Karpas-422 (cell line): ENCODE data around the gene KBTBD3. TPM values are rescaled to one million over a fixed set of nuclear protein-coding genes. Genes with fewer than 3 reads are reported as not detected.
A peak's percentile ranks its signal among the peaks of the same experiment; 100 is the strongest.

Experiments
- DNase-seq: peaks from one replicate; pipeline ENCODE4 v3.0.0-alpha.2; 2015
- H2AFZ ChIP-seq: fragments of 200-600 bp; sonication (generic); 2 replicates; pipeline ENCODE4 v1.6.1; 2014; ENCODE audit warnings: antibody characterized with exemption, low read length, mixed read lengths
- H3K27ac ChIP-seq: fragments of 200-600 bp; sonication (generic); 2 replicates; pipeline ENCODE4 v1.5.1; 2014; ENCODE audit warnings: mild to moderate bottlenecking, low read length, moderate library complexity
- H3K27me3 ChIP-seq: fragments of 200-600 bp; sonication (generic); 2 replicates; pipeline ENCODE4 v1.6.1; 2014; ENCODE audit warnings: low read length, mixed read lengths
- H3K36me3 ChIP-seq: fragments of 200-600 bp; sonication (generic); 2 replicates; pipeline ENCODE4 v1.6.1; 2014; ENCODE audit warnings: low read length, mixed read lengths; ENCODE audit not compliant: insufficient read depth
- H3K4me1 ChIP-seq: fragments of 200-600 bp; sonication (generic); 2 replicates; pipeline ENCODE4 v1.6.1; 2014; ENCODE audit warnings: mild to moderate bottlenecking, low read length, mixed read lengths
- H3K4me2 ChIP-seq: fragments of 200-600 bp; sonication (generic); 2 replicates; pipeline ENCODE4 v1.6.1; 2014; ENCODE audit warnings: low read length, low read depth, mild to moderate bottlenecking; ENCODE audit not compliant: poor library complexity, severe bottlenecking
- H3K4me3 ChIP-seq: fragments of 200-600 bp; sonication (generic); 2 replicates; pipeline ENCODE4 v1.5.1; 2014; ENCODE audit warnings: mild to moderate bottlenecking, antibody characterized with exemption, low read length, mixed read lengths
- H3K79me2 ChIP-seq: fragments of 200-600 bp; sonication (generic); 2 replicates; pipeline ENCODE4 v1.6.1; 2014; ENCODE audit warnings: mild to moderate bottlenecking, low read length, mixed read lengths
- H3K9ac ChIP-seq: fragments of 200-600 bp; sonication (generic); 2 replicates; pipeline ENCODE4 v1.6.0; 2014; ENCODE audit warnings: low read length
- H3K9me2 ChIP-seq: fragments of 200-600 bp; sonication (generic), shearing (Covaris generic); replicated peaks from 2 replicates; pipeline ENCODE4 v1.6.0; 2014; ENCODE audit warnings: mild to moderate bottlenecking, low read length, moderate library complexity; ENCODE audit not compliant: insufficient read depth
- H3K9me3 ChIP-seq: fragments of 300-700, 200-600 bp; sonication (generic); 2 replicates; pipeline ENCODE4 v1.6.1; 2014; ENCODE audit warnings: low read length, mixed read lengths
- H4K20me1 ChIP-seq: fragments of 200-600 bp; sonication (generic); 2 replicates; pipeline ENCODE4 v1.6.1; 2014; ENCODE audit warnings: mild to moderate bottlenecking, antibody characterized with exemption, low read length, low read depth; ENCODE audit not compliant: insufficient read depth
- total RNA-seq: library from RNA; depleted of rRNA; stranded (reverse); fragments of >200 nt; shearing (Covaris generic); gene quantifications from 2 replicates; pipeline ENCODE4 v1.2.3, GENCODE V29; 2014; ENCODE audit warnings: low replicate concordance

Gene KBTBD3
- total RNA-seq, 1 experiment from 2014 or later = 13.2 TPM

- no peak overlapping the region for H3K9ac ChIP-seq
- peaks cover 17% of the 10 kb centered on the region for H3K4me1 ChIP-seq
- no peak for DNase-seq
- no peak overlapping the region for H2AFZ ChIP-seq
- H3K4me2 ChIP-seq = no peak overlapping the region
- peaks cover 62% of the 10 kb centered on the region for H4K20me1 ChIP-seq
- peaks cover 89% of the 10 kb centered on the region for H3K36me3 ChIP-seq
- no peak overlapping the region for H3K4me3 ChIP-seq
- no peaks in the 10 kb centered on the region for H3K9me3 ChIP-seq
- H3K9me2 ChIP-seq = no peaks in the 10 kb centered on the region
- H3K27me3 ChIP-seq = no peaks in the 10 kb centered on the region
- H3K79me2 ChIP-seq = peaks cover 74% of the 10 kb centered on the region
- no peak overlapping the region for H3K27ac ChIP-seq
Measured at GRCh38 chr11:106091480-106092123, 14.5 kb upstream of the KBTBD3 start.

- Histone ChIP-seq H3K79me2 (peaks cover 94% of the 10 kb centered on the region), H3K9me2 (no peaks in the 10 kb centered on the region), H3K27ac (no peak overlapping the region), H3K9ac (no peak overlapping the region), H3K9me3 (no peaks in the 10 kb centered on the region), H3K4me3 (no peak overlapping the region), H4K20me1 (peaks cover 64% of the 10 kb centered on the region), H3K4me1 (peaks cover 23% of the 10 kb centered on the region), H3K36me3 (peaks cover 79% of the 10 kb centered on the region), H2AFZ (no peak overlapping the region), H3K4me2 (no peak overlapping the region), H3K27me3 (no peaks in the 10 kb centered on the region)
- DNase-seq = no peak
Measured at GRCh38 chr11:106088896-106089295, 11.7 kb upstream of the KBTBD3 start.

- Histone ChIP-seq H3K27me3 (no peaks in the 10 kb centered on the region), H4K20me1 (peaks cover 64% of the 10 kb centered on the region), H3K9me2 (no peaks in the 10 kb centered on the region), H3K9ac (no peak overlapping the region), H2AFZ (no peak overlapping the region), H3K36me3 (peaks cover 77% of the 10 kb centered on the region), H3K79me2 (peaks cover 95% of the 10 kb centered on the region), H3K4me2 (peak overlapping the region; percentile 8), H3K4me3 (no peak overlapping the region), H3K27ac (no peak overlapping the region), H3K4me1 (peaks cover 23% of the 10 kb centered on the region), H3K9me3 (no peaks in the 10 kb centered on the region)
- DNase-seq = peak; percentile 91
Measured at GRCh38 chr11:106087815-106088435, 10.8 kb upstream of the KBTBD3 start.

- Histone ChIP-seq H3K4me1 (peaks cover 29% of the 10 kb centered on the region), H3K4me2 (no peak overlapping the region)
Measured at GRCh38 chr11:106086850-106087249, 9.7 kb upstream of the KBTBD3 start.

GRCh38 chr11:106086135-106086534 is 9.0 kb upstream of the KBTBD3 start:
- no peaks in the 10 kb centered on the region for H3K27me3 ChIP-seq
- peaks cover 74% of the 10 kb centered on the region for H3K36me3 ChIP-seq
- H3K9me3 ChIP-seq = no peaks in the 10 kb centered on the region
- no peak overlapping the region for H2AFZ ChIP-seq
- no peak overlapping the region for H3K4me3 ChIP-seq
- peaks cover 94% of the 10 kb centered on the region for H3K79me2 ChIP-seq
- no peak overlapping the region for H3K4me2 ChIP-seq
- peaks cover 33% of the 10 kb centered on the region for H3K4me1 ChIP-seq
- peaks cover 57% of the 10 kb centered on the region for H4K20me1 ChIP-seq
- no peak for DNase-seq
- no peaks in the 10 kb centered on the region for H3K9me2 ChIP-seq
- H3K9ac ChIP-seq = no peak overlapping the region; the same call in 1 of the 2 replicates
- peak overlapping the region; percentile 1; the same call in 1 of the 2 replicates for H3K27ac ChIP-seq

More at GRCh38 chr11:106086850-106087249, 9.7 kb upstream of the KBTBD3 start:
- Histone ChIP-seq H2AFZ (no peak overlapping the region), H3K9me2 (no peaks in the 10 kb centered on the region), H3K9me3 (no peaks in the 10 kb centered on the region), H3K36me3 (peaks cover 77% of the 10 kb centered on the region), H3K27me3 (no peaks in the 10 kb centered on the region), H3K79me2 (peaks cover 95% of the 10 kb centered on the region), H3K27ac (peak overlapping the region; percentile 8; the same call in 1 of the 2 replicates), H3K9ac (no peak overlapping the region), H4K20me1 (peaks cover 60% of the 10 kb centered on the region), H3K4me3 (no peak overlapping the region)
- no peak for DNase-seq

GRCh38 chr11:106082096-106082495 is 4.9 kb upstream of the KBTBD3 start:
- Histone ChIP-seq H2AFZ (no peak overlapping the region), H3K4me1 (peaks cover 51% of the 10 kb centered on the region), H3K4me2 (no peak overlapping the region), H3K27me3 (no peaks in the 10 kb centered on the region), H3K27ac (no peak overlapping the region), H3K9me3 (no peaks in the 10 kb centered on the region), H4K20me1 (peaks cover 26% of the 10 kb centered on the region; the same call in 1 of the 2 replicates), H3K9me2 (no peaks in the 10 kb centered on the region), H3K36me3 (peaks cover 60% of the 10 kb centered on the region), H3K9ac (no peak overlapping the region), H3K4me3 (no peak overlapping the region), H3K79me2 (peaks cover 90% of the 10 kb centered on the region)
- no peak for DNase-seq

GRCh38 chr11:106077609-106078455 is 685 bp upstream of the KBTBD3 start, which contains the start of gene AASDHPPT:
Gene AASDHPPT (plus strand): TSS chr11:106077662. CDS start chr11:106077711, 49 bp downstream.
- H3K4me1 ChIP-seq = peaks cover 50% of the 10 kb centered on the region
- H3K9me2 ChIP-seq = no peaks in the 10 kb centered on the region
- peak within 1 kb of the TSS; percentile 88 for H3K4me3 ChIP-seq
- peaks cover 52% of the 10 kb centered on the region for H3K79me2 ChIP-seq
- H2AFZ ChIP-seq = peak within 1 kb of the TSS; percentile 94
- DNase-seq = peak; percentile 84
- no peaks in the 10 kb centered on the region for H3K27me3 ChIP-seq
- no peaks in the 10 kb centered on the region for H3K9me3 ChIP-seq
- peak within 1 kb of the TSS; percentile 93 for H3K9ac ChIP-seq
- H3K27ac ChIP-seq = peak within 1 kb of the TSS; percentile 71
- peaks cover 34% of the 10 kb centered on the region for H3K36me3 ChIP-seq
- H4K20me1 ChIP-seq = peaks cover 8% of the 10 kb centered on the region; the same call in 1 of the 2 replicates
- peak within 1 kb of the TSS; percentile 97 for H3K4me2 ChIP-seq
